Measurements from ENCODE around the gene LY86. TPM values are rescaled to one million over a fixed set of nuclear protein-coding genes. Genes with fewer than 3 reads are reported as not detected.

The LY86 gene
- total and polyA plus RNA-seq, 9 of the 15 experiments (the other 6 are each of a cell fraction or from before 2014, with no cell fraction given): 0.08 to 0.20 TPM; not detected in 7

DNA sequence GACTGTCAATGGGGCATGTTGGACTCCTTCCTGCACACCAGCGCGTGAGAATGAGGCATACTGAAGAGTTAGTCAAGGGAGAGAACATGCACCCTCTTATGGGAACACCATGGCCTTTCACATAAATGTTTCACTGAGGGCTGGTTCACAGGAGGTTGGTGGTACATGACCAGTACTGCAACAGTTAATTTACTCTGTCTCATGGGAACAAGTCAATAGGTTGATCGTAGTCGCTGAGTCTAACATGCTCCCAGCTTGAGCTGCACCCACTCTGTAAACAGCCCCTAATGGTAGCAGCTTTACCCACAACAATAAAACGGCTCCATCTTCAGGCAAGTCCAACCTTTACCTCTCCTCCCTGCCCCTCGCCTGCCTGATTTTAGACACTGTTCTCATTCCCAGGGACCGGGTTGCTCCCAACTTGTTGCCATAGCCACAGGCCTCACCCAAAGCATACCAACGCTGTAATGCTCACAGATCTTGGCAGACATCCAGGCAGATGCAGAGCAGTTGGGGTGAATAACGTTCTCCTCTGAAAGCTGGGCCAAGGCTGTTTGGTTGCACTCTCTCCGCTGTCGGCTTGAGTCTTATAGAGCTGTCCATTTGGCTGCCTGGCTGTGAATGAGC is 111.3 kb downstream of the LY86 start (continued):
- TF ChIP-seq ZNF143 (CRISPR knock-in tag; IDR thresholded peaks at IDR 0.05): no peak
- TF ChIP-seq CSDE1 (IDR thresholded peaks at IDR 0.05): no peak
- TF ChIP-seq, protein P1, sequence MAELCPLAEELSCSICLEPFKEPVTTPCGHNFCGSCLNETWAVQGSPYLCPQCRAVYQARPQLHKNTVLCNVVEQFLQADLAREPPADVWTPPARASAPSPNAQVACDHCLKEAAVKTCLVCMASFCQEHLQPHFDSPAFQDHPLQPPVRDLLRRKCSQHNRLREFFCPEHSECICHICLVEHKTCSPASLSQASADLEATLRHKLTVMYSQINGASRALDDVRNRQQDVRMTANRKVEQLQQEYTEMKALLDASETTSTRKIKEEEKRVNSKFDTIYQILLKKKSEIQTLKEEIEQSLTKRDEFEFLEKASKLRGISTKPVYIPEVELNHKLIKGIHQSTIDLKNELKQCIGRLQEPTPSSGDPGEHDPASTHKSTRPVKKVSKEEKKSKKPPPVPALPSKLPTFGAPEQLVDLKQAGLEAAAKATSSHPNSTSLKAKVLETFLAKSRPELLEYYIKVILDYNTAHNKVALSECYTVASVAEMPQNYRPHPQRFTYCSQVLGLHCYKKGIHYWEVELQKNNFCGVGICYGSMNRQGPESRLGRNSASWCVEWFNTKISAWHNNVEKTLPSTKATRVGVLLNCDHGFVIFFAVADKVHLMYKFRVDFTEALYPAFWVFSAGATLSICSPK (IDR thresholded peaks at IDR 0.05; ENCODE audit: borderline replicate concordance): no peak
- TF ChIP-seq SMARCE1 (IDR thresholded peaks at IDR 0.05): 0 out of 2 replicates have a peak, but pooled peaks have one; percentile 20
- no peak for TF ChIP-seq KDM1A (IDR thresholded peaks at IDR 0.05)
- no peak for TF ChIP-seq HDAC1 (IDR thresholded peaks at IDR 0.05)
- no peak for TF ChIP-seq POLR2AphosphoS5 (IDR thresholded peaks at IDR 0.05; ENCODE audit: control insufficient read depth, insufficient read depth, low read depth, low read length)
- TF ChIP-seq HMGN3 (IDR thresholded peaks at IDR 0.05; ENCODE audit: borderline replicate concordance, extremely low read depth, insufficient read length, low read depth, low read length): no peak
- TF ChIP-seq HOXB6 (CRISPR knock-in tag; IDR thresholded peaks at IDR 0.05; ENCODE audit: borderline replicate concordance): no peak
- TF ChIP-seq, protein P2, sequence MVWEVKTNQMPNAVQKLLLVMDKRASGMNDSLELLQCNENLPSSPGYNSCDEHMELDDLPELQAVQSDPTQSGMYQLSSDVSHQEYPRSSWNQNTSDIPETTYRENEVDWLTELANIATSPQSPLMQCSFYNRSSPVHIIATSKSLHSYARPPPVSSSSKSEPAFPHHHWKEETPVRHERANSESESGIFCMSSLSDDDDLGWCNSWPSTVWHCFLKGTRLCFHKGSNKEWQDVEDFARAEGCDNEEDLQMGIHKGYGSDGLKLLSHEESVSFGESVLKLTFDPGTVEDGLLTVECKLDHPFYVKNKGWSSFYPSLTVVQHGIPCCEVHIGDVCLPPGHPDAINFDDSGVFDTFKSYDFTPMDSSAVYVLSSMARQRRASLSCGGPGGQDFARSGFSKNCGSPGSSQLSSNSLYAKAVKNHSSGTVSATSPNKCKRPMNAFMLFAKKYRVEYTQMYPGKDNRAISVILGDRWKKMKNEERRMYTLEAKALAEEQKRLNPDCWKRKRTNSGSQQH (CRISPR knock-in tag; IDR thresholded peaks at IDR 0.05): no peak
- no peak for TF ChIP-seq SAFB2 (IDR thresholded peaks at IDR 0.05; ENCODE audit: borderline replicate concordance, low read depth, low read length, severe bottlenecking)
- no peak for TF ChIP-seq FOXJ2 (tag; IDR thresholded peaks at IDR 0.05)
- TF ChIP-seq XRCC4 (IDR thresholded peaks at IDR 0.05; ENCODE audit: extremely low read depth, insufficient read depth, insufficient read length): no peak
- TF ChIP-seq, protein P3, sequence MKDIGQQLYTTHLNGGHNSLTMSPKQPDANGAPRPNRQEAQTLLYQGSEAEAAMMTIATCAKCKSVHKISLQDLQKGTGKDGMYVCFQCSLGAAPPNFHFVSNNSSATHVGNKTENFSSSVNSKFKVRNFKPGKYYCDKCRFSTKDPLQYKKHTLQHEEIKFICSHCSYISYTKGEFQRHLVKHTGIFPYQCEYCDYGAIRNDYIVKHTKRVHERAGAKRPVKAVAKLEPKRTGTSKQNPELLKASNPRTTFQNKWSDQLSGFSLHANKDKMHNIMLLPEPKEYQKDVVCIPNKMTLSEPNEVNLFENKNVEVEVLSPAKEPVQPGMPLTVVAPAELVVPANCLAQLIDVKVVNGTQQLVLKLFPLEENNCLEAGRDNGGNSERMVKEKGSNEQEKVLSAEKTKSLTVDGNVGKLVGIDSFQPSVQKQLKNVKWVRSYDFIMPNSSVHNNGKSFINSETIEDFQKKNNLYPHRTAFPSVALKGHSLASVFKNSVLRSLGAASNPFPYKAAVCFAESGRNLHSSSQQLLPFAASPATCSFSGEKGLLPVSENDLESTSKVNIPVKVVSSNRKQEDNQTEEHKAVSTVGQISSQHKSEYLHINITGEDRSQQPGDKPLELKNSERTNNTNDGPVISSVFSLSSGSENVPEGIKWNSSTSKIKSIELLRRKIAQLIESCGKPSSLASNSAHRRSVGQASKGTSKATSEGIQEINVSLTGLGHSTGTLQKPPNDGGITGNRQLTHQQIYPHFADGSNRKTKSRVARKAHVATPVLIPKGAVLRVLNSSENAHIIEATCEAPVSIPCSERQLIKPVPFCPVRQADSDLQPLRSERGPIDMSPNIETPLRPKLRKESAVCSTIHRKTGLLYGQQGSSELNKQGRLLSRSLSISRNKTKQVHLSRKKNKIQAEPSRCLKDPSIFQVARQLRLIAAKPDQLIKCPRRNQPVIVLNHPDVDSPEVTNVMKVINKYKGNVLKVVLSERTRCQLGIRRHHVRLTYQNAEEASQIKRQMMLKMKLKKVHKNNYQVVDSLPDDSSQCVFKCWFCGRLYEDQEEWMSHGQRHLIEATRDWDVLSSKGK (CRISPR knock-in tag; IDR thresholded peaks at IDR 0.05): no peak
- no peak for TF ChIP-seq KDM4B (IDR thresholded peaks at IDR 0.05; ENCODE audit: borderline replicate concordance in 2 of 2, low read depth in 1 of 2)
- no peak for TF ChIP-seq MEIS2 (IDR thresholded peaks at IDR 0.05; ENCODE audit: partially characterized antibody)
- TF ChIP-seq BRCA1 (IDR thresholded peaks at IDR 0.05): no peak
- no peak for TF ChIP-seq BRCA1 (CRISPR knock-in tag; IDR thresholded peaks at IDR 0.05)
- no peak for TF ChIP-seq ZNF354B (CRISPR knock-in tag; IDR thresholded peaks at IDR 0.05)
- no peak for TF ChIP-seq DDX20 (tag; IDR thresholded peaks at IDR 0.05; ENCODE audit: low read depth)
- no peak for TF ChIP-seq NR3C1 (CRISPR knock-in tag; IDR thresholded peaks at IDR 0.05)
- TF ChIP-seq RBM15 (IDR thresholded peaks at IDR 0.05; ENCODE audit: insufficient read depth, low read length): no peak
- TF ChIP-seq JUNB (CRISPR knock-in tag; conservative IDR thresholded peaks at IDR 0.05): no peak
